Nucleus accumbens (tissue), 56 donors: ENCODE results near the gene PHLDA1.

ENCODE experiments used
- DNase-seq, 56 donors: peaks; one replicate each; lab custom pipeline; 2025; lab: John Stamatoyannopoulos, UW

Gene PHLDA1

GRCh38 chr12:76031414-76032042 is at the start of gene PHLDA1:
TSS of gene PHLDA1 (minus strand) at chr12:76031776.
- peak; percentile 42 to 97 (median 91) for DNase-seq

DNA sequence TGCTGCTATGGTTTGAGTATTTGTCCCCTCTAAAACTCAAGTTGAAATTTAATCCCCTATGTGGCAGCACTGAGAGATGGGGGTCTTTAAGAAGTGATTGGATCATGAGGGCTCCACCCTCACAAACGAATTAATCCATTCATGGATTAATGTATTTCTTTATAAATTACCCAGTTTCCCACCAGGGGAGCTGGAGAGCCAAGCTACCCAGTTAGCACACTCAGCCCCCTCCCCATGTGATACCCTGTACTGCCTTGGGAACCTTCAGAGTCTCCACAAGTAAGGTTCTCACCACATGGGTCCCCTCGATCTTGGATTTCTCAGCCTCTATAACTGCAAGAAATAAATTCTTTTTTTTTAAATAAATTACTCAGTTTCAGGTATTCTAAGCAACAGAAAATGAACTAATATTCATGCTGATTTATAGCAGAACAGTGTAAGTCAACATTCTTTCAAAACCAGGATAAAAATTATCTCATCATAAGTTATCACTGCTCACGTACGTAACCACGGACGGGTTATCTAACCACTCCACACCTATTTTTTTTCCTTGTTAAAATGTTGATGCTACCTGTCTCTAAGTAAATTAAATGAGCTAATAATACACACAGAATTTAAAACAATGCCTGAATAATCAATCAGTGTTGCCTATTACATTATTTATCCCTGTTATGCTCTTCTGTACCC is 49.3 kb upstream of the PHLDA1 start:
- DNase-seq: no peak

DNA sequence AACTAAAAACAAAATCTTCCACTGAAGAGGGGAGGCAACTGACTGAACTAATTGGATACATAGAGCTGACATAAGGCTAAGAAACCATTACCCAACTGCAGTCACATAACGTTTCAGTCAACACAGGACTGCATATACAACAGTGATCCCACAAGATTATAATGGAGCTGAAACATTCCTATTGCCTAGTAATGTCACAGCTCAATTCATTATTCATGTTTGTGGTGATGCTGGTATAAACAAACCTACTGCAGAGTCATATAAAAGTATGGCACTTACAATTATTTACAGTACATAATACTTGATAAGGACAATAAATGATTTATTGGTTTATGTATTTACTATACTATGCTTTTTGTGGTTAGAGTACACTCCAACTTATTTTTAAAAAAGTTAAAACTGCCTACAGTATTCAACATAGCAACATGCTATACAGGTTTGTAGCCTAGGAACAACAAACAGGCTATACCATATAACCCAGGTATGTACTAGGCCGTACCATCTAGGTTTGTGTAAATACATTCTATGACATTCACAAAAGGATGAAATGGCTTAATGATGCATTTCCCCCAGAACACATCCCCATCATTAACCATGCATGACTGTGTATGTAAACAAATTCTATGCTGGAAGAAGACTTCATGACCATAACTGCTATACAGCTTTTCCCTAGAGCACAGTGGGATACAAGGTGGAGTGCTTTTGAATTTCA is 48.6 kb upstream of the PHLDA1 start:
- DNase-seq: no peak

- DNase-seq: no peak
Measured at GRCh38 chr12:76078748-76079147, 47.2 kb upstream of the PHLDA1 start.

DNA sequence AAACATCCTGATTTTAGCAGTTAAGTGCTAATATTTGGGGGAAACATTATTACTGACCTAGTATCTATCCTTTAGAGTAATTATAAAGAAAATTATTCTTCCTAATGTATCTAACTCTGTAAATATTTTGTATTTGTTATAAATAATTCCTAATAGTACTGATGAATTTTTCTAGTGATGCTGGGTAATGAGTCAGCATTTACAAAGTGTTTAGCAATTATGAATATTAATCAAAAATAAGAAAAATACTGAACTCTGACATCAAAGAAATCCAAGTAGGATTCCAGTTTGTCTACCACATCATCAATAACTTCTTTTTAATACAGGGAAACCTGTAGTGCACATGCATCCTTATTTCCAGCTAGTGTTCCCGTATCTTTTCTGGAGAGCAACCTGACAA is 43.9 kb upstream of the PHLDA1 start:
- no peak for DNase-seq

DNA sequence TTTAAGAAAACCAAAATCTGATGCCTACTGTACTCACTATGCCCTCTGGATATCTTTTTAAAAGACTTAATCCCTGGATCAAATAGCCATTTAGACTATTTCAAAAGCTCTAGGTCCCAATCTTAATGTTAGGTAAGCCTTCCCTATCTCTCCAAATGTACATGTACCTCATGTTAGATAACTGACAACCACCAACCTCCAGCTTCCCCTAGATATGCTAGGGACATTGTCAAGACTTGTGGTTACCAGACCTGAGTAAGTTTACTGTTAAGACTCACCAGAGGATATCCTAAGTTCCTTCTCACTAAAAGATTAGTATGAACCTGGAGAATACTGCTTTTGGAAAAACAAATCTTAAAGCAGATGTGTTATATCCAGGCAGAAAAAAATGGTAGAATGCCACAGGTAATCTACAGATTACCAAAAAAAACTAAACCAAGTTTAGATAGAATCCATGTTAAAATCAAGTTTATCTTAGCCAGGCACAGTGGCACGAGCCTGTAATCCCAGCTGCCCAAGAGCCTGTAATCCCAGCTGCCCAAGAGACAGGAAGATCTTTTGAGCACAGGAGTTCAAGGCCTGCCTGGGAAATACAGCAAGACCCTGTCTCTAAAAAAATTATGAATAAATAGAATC is 43.2 kb upstream of the PHLDA1 start:
- no peak for DNase-seq

DNA sequence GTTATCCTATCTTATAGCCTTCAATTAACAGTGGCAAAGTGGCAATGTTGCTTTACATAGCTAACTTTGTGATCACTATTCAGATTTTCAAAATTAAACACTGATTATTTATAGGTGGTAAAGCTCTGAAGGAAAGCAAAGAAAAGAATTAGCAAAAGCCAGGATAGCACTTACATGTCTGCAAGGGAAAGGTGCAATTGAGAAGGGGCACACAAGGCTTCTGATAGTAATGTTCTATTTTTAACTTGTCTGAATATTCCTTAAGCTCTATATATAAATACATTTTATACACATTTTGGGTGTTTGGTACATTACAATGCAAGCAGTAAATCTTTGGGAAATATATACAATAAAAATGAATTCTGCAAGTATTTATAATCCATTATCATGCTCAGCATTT is 42.0 kb upstream of the PHLDA1 start:
- DNase-seq: no peak

- no peak for DNase-seq
Measured at GRCh38 chr12:76072568-76072967, 41.0 kb upstream of the PHLDA1 start.

DNA sequence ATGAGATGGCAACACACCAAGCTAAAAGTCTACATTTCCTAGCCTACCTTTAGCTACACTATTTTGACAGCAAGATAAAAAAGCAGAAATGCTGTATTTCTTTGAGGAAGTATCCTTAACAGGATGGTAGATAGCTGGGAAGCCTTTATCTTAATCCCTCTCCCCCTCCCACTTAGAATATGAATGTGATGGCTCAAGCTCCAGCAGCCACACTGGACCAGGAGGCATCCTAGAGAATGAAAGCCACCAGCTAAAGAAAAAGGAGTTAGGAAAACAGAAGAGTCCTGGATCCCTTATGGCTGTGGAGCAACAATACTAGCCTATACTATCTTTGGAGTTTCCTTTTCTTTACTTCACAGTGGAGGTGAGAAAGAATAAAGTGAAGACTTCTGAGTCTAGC is 37.8 kb upstream of the PHLDA1 start:
- DNase-seq: no peak

- DNase-seq: no peak
Measured at GRCh38 chr12:76065917-76066316, 34.3 kb upstream of the PHLDA1 start.

DNA sequence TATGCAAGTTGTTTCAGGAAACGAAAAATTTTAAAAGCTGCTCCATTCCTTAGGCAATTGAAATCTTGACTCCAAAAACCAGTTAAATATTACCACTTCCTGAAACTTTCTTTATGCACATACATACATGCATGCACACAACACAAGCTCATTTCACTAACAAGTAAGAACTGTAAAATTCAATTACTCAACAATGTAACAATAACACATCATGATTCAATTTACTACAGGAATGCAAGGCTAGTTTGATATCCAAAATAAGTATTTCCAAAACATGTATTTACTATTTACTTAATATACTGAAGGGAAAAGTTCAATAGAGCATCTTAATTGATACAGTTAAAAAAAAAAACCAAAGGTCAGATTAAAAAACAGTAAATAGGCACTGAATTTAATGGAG is 33.3 kb upstream of the PHLDA1 start:
- DNase-seq: no peak

DNA sequence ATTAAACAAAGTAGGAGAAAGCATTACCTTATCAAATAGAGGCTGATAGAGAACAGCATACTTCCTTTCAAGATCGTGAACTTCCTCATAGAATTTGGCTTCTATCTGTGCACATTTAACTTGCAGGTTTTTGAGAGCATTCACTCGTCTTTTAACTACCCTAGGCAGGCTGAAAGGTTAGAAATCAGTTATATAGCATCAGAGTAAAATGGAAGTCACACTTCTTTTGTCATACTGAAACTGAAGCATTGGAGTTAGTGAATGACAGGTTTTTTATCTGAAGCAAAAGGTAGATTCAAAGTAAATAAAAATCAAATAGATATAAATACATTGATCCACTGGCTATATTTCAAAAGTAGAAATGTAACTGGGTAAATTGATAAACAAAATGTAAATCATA is 28.5 kb upstream of the PHLDA1 start:
- no peak for DNase-seq

- peak in 6 of 56 donors; percentile 1 to 16 (median 6) for DNase-seq
Measured at GRCh38 chr12:76057326-76057725, 25.8 kb upstream of the PHLDA1 start.

DNA sequence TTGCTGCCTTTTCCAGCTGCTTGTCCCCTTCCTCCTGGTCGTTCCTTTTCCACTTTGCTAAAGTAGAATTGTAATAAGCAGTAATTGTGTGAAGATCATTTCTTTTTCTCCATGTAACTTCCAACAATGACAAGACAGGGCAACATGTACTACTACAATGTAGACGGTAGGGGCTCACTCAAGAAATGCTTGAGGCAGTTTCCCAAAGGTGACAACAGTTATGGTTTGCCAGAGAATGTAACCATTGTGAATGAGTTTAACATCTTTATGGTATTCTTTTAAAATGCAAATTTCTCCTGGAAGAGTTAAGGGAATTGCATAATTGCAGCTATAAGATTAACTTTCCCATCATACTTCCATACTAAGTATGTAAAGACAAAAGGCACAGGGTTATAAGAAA is 23.8 kb upstream of the PHLDA1 start:
- DNase-seq: no peak

GRCh38 chr12:76049575-76050251 is 18.1 kb upstream of the PHLDA1 start:
- no peak for DNase-seq

- no peak for DNase-seq
Measured at GRCh38 chr12:76047742-76048141, 16.2 kb upstream of the PHLDA1 start.

GRCh38 chr12:76047060-76047459 is 15.5 kb upstream of the PHLDA1 start:
- no peak for DNase-seq

GRCh38 chr12:76043377-76043776 is 11.8 kb upstream of the PHLDA1 start:
- DNase-seq: no peak

- no peak for DNase-seq
Measured at GRCh38 chr12:76042147-76042546, 10.6 kb upstream of the PHLDA1 start.

DNA sequence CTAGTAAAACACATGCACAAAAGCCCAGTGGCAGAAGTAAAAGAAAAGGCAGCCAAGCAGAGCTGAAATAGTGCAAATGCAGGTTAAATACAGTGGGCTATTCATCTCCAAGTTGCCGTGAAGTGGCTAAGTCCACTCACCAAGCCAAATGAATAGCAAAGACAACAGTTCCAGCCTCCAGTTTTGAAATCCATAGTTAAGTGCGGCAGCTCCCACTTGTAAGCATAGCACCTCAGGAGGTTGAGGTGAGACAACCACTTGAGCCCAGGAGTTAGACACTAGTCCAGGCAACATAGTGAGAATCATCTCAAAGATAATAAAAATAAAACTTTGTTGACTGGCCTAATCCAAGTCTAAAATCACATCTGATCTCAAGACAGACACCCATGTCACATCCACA is 9.8 kb upstream of the PHLDA1 start:
- no peak for DNase-seq

- no peak for DNase-seq
Measured at GRCh38 chr12:76040461-76040860, 8.9 kb upstream of the PHLDA1 start.
